ENCODE data around the gene EFCAB7. TPM values are rescaled to one million over a fixed set of nuclear protein-coding genes. Genes with fewer than 3 reads are reported as not detected.

EFCAB7 gene
- polyA plus RNA-seq, 1 donor: 9.6 TPM

DNA sequence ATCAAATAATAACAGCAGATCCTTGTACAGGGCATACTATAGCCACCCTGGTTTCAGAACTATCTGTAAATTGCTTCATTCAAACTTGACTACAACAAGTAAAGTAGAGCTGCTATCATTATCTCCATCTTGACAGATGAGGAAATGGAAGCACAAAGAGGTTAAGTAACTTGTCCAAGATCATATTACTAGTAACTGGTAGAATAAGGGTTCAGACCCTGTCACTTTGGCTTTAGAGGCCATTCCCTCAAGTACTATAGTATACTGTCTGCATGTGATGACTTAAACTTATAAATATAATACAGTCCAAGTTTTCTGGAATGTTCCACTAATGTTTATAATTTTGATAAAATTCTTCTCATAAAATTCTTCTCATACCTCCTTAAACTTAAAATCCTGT lies 94.7 kb downstream of the EFCAB7 start:
- Histone ChIP-seq H3K36me3 (ENCODE audit: control insufficient read depth, insufficient read depth, low read length) (peaks cover 2% of the 10 kb centered on the region), H3K27ac (ENCODE audit: low read length) (no peak overlapping the region), H3K9me3 (ENCODE audit: control insufficient read depth, low read depth, low read length) (no peaks in the 10 kb centered on the region), H3K27me3 (ENCODE audit: control insufficient read depth, insufficient read depth, low read length) (no peaks in the 10 kb centered on the region), H3K4me1 (ENCODE audit: control insufficient read depth, insufficient read depth, low read length) (no peaks in the 10 kb centered on the region), H3K4me3 (ENCODE audit: low read length) (no peak overlapping the region)
- no peak for DNase-seq

DNA sequence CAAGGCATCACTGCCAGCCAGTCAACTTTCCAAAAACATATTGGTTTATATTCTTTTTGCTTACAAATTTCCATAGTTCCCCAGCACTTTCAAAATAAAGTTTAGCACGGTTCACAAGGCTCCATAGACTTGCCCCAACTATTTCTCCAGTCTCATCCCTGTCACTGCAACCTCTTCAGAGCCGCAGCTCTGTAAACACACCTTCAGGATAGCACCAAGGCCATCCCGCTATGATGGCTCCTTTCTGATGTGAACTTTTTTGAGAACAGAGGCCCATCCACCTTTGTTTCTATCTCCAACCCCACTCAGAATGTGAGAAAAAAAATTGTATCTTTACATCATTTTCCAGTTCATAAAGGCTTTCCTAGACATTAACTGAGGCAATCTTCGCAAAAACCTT lies 96.2 kb downstream of the EFCAB7 start:
- Histone ChIP-seq H3K27me3 (ENCODE audit: control insufficient read depth, insufficient read depth, low read length) (no peaks in the 10 kb centered on the region), H3K4me3 (ENCODE audit: low read length) (no peak overlapping the region), H3K4me1 (ENCODE audit: control insufficient read depth, insufficient read depth, low read length) (no peaks in the 10 kb centered on the region), H3K27ac (ENCODE audit: low read length) (no peak overlapping the region), H3K36me3 (ENCODE audit: control insufficient read depth, insufficient read depth, low read length) (peaks cover 2% of the 10 kb centered on the region), H3K9me3 (ENCODE audit: control insufficient read depth, low read depth, low read length) (no peaks in the 10 kb centered on the region)
- no peak for DNase-seq
- 100% methylated on average over 1 of the region's 4 CpGs for WGBS (ENCODE audit: insufficient coverage, low lambda C conversion rate)

DNA sequence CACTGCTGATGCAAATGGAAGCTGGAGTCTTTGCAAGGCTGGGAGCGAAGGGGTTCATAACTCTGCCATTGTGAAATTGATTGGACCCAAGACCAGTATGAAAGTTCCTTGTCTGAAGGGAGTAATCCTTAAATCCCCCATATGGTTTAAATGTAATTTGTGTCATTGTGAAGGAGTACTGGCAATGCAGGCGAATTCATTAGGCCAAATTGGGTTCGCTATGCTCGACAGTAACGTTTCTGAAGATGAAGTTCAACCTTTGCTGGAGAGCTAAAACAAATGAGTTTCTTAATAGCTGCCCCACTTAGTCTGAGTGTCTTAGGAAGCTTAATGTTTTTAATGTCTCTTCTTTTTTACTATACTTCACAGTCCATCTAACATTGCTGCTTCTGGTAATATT lies 97.3 kb downstream of the EFCAB7 start:
- Histone ChIP-seq H3K4me1 (ENCODE audit: control insufficient read depth, insufficient read depth, low read length) (no peaks in the 10 kb centered on the region), H3K36me3 (ENCODE audit: control insufficient read depth, insufficient read depth, low read length) (no peaks in the 10 kb centered on the region), H3K27me3 (ENCODE audit: control insufficient read depth, insufficient read depth, low read length) (no peaks in the 10 kb centered on the region), H3K4me3 (ENCODE audit: low read length) (no peak overlapping the region), H3K9me3 (ENCODE audit: control insufficient read depth, low read depth, low read length) (no peaks in the 10 kb centered on the region), H3K27ac (ENCODE audit: low read length) (no peak overlapping the region)
- WGBS (ENCODE audit: insufficient coverage, low lambda C conversion rate): 100% methylated on average over 3 of the region's 5 CpGs
- no peak for DNase-seq

DNA sequence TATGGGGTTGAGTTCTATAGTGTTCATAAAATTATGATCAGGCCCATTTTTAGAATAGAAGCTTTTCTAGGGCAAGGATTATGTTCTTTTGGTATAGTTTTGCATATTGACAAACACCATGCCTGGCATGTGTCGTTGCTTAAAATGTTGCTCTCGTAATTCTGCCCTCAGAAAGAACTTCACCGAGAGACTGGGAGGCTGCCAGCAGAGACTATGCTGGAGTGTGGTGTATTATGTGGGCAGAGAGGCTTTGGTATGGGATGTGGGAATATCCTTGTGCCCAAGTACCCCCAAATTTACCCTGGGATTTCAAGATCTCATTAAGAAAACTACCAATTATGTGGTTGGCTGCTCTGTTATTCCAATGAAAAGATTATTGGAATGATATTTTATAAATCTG lies 97.8 kb downstream of the EFCAB7 start:
- H3K27me3 ChIP-seq (ENCODE audit: control insufficient read depth, insufficient read depth, low read length): no peaks in the 10 kb centered on the region
- H3K36me3 ChIP-seq (ENCODE audit: control insufficient read depth, insufficient read depth, low read length): no peaks in the 10 kb centered on the region
- no peak overlapping the region for H3K27ac ChIP-seq (ENCODE audit: low read length)
- WGBS (ENCODE audit: insufficient coverage, low lambda C conversion rate): no CpG with 5 or more reads among the region's 3 CpGs
- H3K4me1 ChIP-seq (ENCODE audit: control insufficient read depth, insufficient read depth, low read length): no peaks in the 10 kb centered on the region
- no peak overlapping the region for H3K4me3 ChIP-seq (ENCODE audit: low read length)
- no peaks in the 10 kb centered on the region for H3K9me3 ChIP-seq (ENCODE audit: control insufficient read depth, low read depth, low read length)
- no peak for DNase-seq

DNA sequence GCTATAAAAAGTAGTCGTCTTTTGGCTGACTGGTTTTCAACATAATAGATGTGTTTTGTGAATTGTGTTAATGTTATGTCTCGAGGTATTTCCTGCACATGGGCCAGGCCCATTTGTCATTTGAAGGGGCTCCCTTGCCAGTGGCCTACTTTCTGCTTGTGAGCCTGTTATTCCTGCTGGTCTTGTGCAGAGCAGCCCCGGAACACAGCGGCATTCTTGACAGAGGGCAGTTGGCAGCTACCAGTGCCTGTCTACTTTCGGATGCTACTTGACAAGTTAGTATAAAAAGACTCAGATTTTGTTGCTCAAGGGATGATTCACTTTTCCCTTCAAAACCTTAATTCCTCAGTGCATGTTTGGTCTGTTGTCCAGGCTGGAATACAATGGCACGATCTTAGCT lies 98.4 kb downstream of the EFCAB7 start:
- no CpG with 5 or more reads among the region's 6 CpGs for WGBS (ENCODE audit: insufficient coverage, low lambda C conversion rate)
- Histone ChIP-seq H3K9me3 (ENCODE audit: control insufficient read depth, low read depth, low read length) (no peaks in the 10 kb centered on the region), H3K27ac (ENCODE audit: low read length) (no peak overlapping the region), H3K36me3 (ENCODE audit: control insufficient read depth, insufficient read depth, low read length) (no peaks in the 10 kb centered on the region), H3K4me3 (ENCODE audit: low read length) (no peak overlapping the region), H3K4me1 (ENCODE audit: control insufficient read depth, insufficient read depth, low read length) (no peaks in the 10 kb centered on the region), H3K27me3 (ENCODE audit: control insufficient read depth, insufficient read depth, low read length) (no peaks in the 10 kb centered on the region)
- DNase-seq: no peak

Other genes starting within 250 kb of the EFCAB7 start
- 1.6 TPM for gene FOXD3, start 201.0 kb upstream of the EFCAB7 start, polyA plus RNA-seq
- gene ALG6, start 155.9 kb upstream of the EFCAB7 start, polyA plus RNA-seq: 21.2 TPM
- gene ITGB3BP, start 300 bp upstream of the EFCAB7 start, polyA plus RNA-seq: 34.3 TPM
- gene PGM1, start 69.9 kb downstream of the EFCAB7 start, polyA plus RNA-seq: 55.7 TPM